ENCODE data around the gene SPTBN5.

SPTBN5 gene

GRCh38 chr15:41926185-41927056 is 32.6 kb upstream of the SPTBN5 start:
- ATAC-seq = peak in 1 of 2 donors; percentile 27

- no peak for ATAC-seq
Measured at GRCh38 chr15:41925086-41925608, 31.3 kb upstream of the SPTBN5 start.

- no peak for ATAC-seq
Measured at GRCh38 chr15:41923401-41923997, 29.6 kb upstream of the SPTBN5 start.

- no peak for ATAC-seq
Measured at GRCh38 chr15:41922353-41922752, 28.5 kb upstream of the SPTBN5 start.

- ATAC-seq = no peak
Measured at GRCh38 chr15:41921639-41922038, 27.8 kb upstream of the SPTBN5 start.

- no peak for ATAC-seq
Measured at GRCh38 chr15:41921167-41921566, 27.3 kb upstream of the SPTBN5 start.

- no peak for ATAC-seq
Measured at GRCh38 chr15:41919954-41920538, 26.2 kb upstream of the SPTBN5 start.

- no peak for ATAC-seq
Measured at GRCh38 chr15:41919201-41919820, 25.5 kb upstream of the SPTBN5 start.

GRCh38 chr15:41918506-41919126 is 24.8 kb upstream of the SPTBN5 start:
- no peak for ATAC-seq

GRCh38 chr15:41917767-41918430 is 24.0 kb upstream of the SPTBN5 start:
- no peak for ATAC-seq

GRCh38 chr15:41915255-41915994 is 21.6 kb upstream of the SPTBN5 start:
- no peak for ATAC-seq

- ATAC-seq = no peak
Measured at GRCh38 chr15:41914411-41914810, 20.6 kb upstream of the SPTBN5 start.

GRCh38 chr15:41913256-41913655 is 19.4 kb upstream of the SPTBN5 start:
- no peak for ATAC-seq

- ATAC-seq = no peak
Measured at GRCh38 chr15:41911691-41912345, 18.0 kb upstream of the SPTBN5 start.

GRCh38 chr15:41908736-41909461 is 15.0 kb upstream of the SPTBN5 start:
- no peak for ATAC-seq

- no peak for ATAC-seq
Measured at GRCh38 chr15:41907141-41907540, 13.3 kb upstream of the SPTBN5 start.

GRCh38 chr15:41906608-41907007 is 12.8 kb upstream of the SPTBN5 start:
- no peak for ATAC-seq

GRCh38 chr15:41905036-41905793 is 11.4 kb upstream of the SPTBN5 start:
- ATAC-seq = no peak

GRCh38 chr15:41904541-41905005 is 10.7 kb upstream of the SPTBN5 start:
- peak; percentile 77 to 84 for ATAC-seq
